GM19351 (cell line): ENCODE results near the gene SGCD.

Source experiments
- ATAC-seq: cut with Tn5 transposase; IDR thresholded peaks from one replicate; pipeline ENCODE4 v1.9.1; 2021; ENCODE audit warnings: mild to moderate bottlenecking, moderate library complexity; ENCODE audit not compliant: unreplicated experiment

The SGCD gene

DNA sequence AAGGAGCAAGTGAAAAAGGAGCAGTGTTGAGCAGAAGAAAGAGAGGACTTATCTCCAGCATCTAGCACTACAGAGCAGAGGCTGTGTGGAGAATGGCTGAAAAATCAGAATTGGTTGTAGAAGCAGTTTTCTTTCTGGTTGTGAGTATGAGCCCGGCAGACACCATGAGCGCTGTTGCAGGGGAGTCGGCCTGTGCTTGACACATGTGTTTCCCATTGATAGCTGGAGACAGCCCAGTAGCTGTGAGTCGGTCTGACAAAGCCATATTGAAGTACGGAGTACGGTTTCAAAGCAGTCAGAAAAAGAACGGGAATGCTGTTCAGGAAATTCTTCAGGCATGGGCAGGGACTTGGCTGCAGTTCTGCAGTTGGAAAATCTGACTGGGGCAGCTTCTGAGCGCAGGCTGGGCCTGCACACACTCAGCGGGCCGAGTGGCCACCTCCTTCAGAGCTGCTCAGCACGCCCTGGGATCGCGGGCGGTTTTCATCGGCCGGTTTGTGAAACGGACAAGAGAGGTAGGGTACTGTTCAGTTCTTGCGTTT, at the start of gene SGCD:
TSS of gene SGCD (plus strand) at position 447 of the 542 bp plus-strand sequence.
- no peak for ATAC-seq

DNA sequence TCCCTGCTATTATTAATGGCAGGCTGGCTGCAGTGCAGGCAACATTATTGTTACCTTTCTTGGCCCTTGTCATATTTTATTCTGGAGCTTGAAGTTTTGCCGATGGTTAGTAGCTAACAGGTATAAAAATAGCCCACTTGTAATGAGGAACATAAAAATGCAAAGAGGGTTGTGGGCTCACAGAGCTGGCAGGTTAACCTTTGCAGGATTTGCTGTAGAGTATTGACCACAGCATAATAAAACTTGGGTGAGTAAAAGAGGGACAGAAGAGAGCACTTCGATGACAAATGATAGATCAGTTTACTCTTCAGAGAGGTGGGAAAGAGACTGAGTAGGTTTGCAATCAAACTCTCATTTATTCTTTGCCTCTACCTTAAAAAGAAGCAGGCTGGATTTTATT, 49.7 kb upstream of the SGCD start:
- ATAC-seq = no peak

- ATAC-seq = no peak
Measured at GRCh38 chr5:156295431-156295830, 31.5 kb upstream of the SGCD start.

- no peak for ATAC-seq
Measured at GRCh38 chr5:156310115-156310514, 16.8 kb upstream of the SGCD start.

DNA sequence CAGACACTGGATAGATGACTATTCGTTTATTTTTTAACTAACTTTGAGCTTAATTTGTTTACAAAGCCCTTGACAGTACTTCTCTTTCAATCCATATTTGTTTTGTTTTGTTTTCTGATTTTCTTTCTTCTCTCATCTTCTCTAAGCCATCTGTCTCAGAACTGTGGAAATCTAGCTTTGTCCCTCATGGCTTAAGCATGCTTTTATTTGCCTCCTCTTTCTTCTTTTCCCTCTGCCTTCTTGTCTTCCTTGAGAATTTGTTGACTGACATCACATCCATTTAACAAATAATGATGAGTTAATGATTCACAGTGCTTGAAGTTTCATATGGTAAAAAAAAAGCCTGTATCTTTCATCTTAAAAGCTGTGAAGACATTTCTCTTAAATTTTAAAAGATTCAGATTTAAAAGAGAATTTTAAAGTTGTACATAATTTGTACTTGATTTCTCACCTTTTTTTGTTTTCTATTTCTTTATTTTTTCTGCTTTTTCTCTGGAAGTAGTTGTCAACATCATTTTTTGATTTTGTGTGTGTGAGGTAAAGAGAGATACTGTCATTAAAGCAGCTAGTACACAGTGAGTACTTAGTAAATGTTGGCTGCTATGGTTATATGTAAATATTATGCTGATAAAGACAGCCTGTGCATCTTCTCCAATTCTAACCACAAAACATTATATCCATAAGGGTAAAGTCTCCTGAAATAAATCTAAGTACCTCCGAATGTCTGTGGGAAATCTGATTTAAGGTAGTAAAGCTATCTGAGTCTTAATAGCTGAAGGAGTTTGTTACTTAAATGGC, 13.9 kb upstream of the SGCD start:
- no peak for ATAC-seq

- ATAC-seq = no peak
Measured at GRCh38 chr5:156314416-156314815, 12.5 kb upstream of the SGCD start.

DNA sequence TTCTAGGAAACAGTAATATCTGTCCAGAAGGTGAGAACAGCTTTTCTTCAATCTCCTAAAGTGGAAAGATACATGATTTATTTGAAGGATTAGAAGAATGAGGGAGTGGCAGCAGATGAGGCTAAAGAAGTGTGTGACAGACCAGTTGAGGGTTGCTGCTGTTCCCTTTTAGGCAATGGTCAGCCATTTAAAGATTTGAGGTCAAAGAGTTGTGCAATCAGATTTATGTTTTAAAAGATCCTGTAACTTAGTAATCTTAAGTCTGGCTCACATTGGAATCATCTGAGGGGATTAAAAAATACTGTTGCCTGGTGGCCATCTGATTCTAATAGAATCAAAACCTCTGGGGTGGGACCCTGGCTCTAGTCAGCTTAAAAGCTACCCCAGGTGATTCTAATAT, 4.3 kb upstream of the SGCD start:
- ATAC-seq = no peak

GRCh38 chr5:156327296-156327695, 332 bp downstream of the SGCD start:
- ATAC-seq = no peak

GRCh38 chr5:156328161-156328560, 1.2 kb downstream of the SGCD start:
- no peak for ATAC-seq

- no peak for ATAC-seq
Measured at GRCh38 chr5:156328766-156329165, 1.8 kb downstream of the SGCD start.

DNA sequence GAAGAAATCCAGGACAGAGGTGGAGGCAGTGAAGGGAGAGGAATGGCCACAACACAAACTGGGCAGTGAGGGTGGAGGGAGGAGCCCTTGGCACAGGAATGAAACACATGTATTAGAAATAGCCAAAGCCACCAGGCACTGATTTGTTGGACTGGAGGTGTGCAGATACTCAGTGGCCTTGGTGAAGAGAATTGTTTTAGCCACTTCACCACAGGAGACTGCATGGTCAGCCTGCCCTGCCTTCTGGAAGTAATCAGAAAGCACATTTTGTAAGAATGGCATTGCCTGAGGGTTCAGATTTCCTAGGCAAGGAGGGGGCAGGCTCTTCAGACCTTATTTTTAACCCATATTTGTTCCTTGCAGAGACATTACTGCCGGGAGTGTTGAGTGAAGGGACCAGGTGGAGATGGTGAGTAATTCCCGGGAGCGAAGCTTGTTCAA, 2.2 kb downstream of the SGCD start:
- no peak for ATAC-seq

GRCh38 chr5:156330141-156330870, 3.3 kb downstream of the SGCD start:
- no peak for ATAC-seq

DNA sequence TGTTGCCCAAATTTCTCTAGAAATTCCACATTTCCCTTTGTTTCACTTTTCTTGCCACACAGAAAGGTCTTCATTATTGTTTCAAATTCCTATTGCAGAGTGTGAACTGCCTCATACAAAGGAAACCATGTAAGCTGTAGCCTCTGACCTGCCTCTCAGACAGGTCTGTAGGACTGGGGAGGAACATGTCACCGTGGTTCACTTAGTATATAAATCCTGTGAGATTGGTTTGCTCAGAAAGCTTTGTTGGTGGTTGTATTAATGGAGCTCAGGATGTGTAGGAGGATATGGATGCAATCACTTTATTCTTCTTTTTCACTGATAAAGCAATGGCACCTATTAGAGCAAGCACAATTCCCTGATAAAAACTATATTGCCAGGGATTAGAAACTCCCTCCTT, 4.2 kb downstream of the SGCD start:
- ATAC-seq = no peak

GRCh38 chr5:156331845-156332244, 4.9 kb downstream of the SGCD start:
- ATAC-seq = no peak

- ATAC-seq = no peak
Measured at GRCh38 chr5:156332245-156332644, 5.3 kb downstream of the SGCD start.

DNA sequence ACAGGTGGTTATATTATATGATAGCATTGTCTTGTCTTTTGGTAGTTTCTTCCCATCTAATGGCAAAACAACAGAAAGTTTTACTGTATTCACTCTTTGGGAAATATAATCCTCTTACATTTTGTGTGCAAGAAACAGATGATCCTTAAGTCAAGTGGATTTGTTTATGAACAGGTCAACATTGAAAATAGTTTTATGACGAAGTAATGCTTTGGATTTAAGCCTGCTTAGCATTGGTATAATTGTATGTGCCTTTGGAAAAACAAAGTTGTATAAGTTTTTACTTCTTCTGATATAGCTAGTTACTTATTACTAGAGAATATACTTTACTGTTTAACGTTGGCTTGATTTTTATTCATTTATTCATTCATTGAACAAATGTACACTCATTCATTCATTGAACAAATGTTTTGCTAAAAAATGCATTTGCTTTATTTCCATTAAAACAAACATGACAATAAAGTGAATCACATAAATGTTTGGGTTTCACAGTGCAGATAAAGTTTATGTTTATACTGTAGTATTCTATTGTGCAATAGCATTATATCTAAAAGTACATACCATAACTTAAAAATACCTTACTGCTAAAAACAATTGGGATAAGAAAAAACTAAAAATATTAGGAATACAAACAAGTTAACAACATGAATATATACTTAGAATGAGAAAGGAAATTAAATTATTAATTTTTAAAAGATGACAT, 12.3 kb downstream of the SGCD start:
- no peak for ATAC-seq

DNA sequence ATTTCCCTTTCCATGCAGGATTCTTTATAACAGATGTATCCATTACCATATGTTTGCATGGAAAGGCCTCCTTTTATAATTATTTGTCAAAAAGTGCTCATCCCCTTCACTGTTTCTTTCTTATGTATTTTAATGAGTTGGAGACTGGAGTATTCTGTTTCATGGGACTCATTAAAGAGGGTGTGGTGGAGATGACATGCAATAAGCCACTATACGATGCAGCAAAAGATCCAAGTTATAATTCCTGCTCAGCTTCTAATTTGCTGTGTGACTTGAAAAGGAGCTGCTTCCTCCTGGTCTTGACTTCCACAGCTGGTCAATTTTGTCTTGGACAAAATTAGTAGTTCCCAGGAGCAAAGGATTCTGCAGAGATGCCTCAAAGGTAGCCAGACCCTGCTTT, 13.9 kb downstream of the SGCD start:
- ATAC-seq = no peak

GRCh38 chr5:156350256-156350655, 23.3 kb downstream of the SGCD start:
- ATAC-seq = no peak

- ATAC-seq = no peak
Measured at GRCh38 chr5:156351423-156351822, 24.5 kb downstream of the SGCD start.

DNA sequence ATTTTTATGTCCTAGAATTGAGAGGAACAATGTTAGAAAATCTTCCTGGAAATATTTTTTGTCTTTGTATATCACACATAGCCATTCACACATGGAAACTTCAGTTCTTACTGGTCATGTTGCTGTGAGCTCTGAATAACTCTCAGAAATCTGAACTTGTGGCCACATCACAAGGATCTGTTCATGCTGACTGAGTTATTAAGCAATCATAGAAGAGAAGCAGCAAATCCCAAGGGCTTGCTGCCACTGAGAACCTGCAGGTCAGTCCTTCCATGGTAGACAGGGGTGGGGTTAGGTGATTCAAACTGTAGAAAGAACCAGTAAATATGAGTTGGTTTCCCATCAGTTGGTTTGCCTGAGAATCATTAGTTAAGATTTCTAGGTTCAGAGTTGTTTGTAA, 27.6 kb downstream of the SGCD start:
- no peak for ATAC-seq

DNA sequence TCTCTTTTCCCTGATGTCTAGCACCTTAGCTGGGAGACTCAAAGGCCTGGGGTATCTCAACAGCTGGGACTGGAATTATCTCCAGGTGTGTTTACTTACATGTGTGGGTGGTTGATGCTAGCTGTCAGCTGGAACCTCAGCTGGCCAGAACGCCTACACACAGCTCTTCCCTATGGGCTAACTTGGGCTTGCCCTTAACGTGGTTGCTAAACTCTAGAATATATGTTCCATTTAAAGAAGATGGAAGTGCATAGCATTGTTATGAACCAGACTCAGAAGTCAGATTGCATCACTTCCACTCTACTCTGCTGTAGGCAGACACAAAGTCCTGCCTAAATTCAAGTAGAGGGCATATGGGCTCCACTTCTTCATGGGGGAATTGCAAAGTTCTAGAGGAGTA, 29.3 kb downstream of the SGCD start:
- ATAC-seq = no peak
